Left cardiac atrium (tissue), 4 donors: ENCODE results near the gene DISP2. TPM values are rescaled to one million over a fixed set of nuclear protein-coding genes. Genes with fewer than 3 reads are reported as not detected.

Experiments used
- ATAC-seq, 2 donors: fragments of 200-7000 bp; cut with Tn5 transposase; one replicate each; pipeline ENCODE4 v1.9.1; 2020; ENCODE audit warnings: mild to moderate bottlenecking in 2 of 2, moderate library complexity in 2 of 2
- DNase-seq: peaks from one replicate; pipeline ENCODE4 v3.0.0-alpha.2; 2020
- intact Hi-C, 2 donors: fragments of 100-400 bp; cut with DNase I; formaldehyde crosslinking; loops; one replicate each; pipeline versions ENCODE4 v1.14.1 to v1.15.1; 2022 to 2023
- total RNA-seq, 2 donors: library from RNA; stranded (reverse); fragmentation: NEBNext Ultra II Directional; extraction: Animal tissue kit (Norgen Biotek cat#: 25700); gene quantifications; one replicate each; pipeline ENCODE4 v1.2.1, GENCODE V29; 2021
- donor health status: DM: no; HTN: yes; CAD: no.
- donor health status: DM: no; HTN: yes; CAD: no; lungs with severe emphysema.
- donor health status: DM: yes; HTN: yes; CAD: no.
- donor health status: Dilated cardiomyopathy.

Gene DISP2
- total RNA-seq, 2 donors from 2014 or later = 0.31 to 6.5 TPM

- intact Hi-C loops = no loop called here
- DNase-seq = no peak
- no peak for ATAC-seq
These were observed 51.3 kb downstream of the DISP2 start for GRCh38 chr15:40409366-40409765.

- ATAC-seq = no peak
- no peak for DNase-seq
- intact Hi-C loops = loop anchor here in 1 of 2 donors (10.0 kb wide), 1 partner anchor 46 kb away; no protein-coding TSS in a partner anchor
These were observed 52.5 kb downstream of the DISP2 start for GRCh38 chr15:40410476-40410875.

- ATAC-seq = peak in 1 of 2 donors; percentile 58
- intact Hi-C loops = loop anchor here in 1 of 2 donors (10.0 kb wide), 1 partner anchor 47 kb away; no protein-coding TSS in a partner anchor
- DNase-seq = no peak
These were observed 54.2 kb downstream of the DISP2 start for GRCh38 chr15:40412095-40412759.

- ATAC-seq (peak in 1 of 2 donors; percentile 61), DNase-seq (no peak)
These were observed 55.0 kb downstream of the DISP2 start for GRCh38 chr15:40413036-40413435.

GRCh38 chr15:40414816-40415215 is 56.8 kb downstream of the DISP2 start:
- intact Hi-C loops = loop anchor here in 1 of 2 donors (10.0 kb wide), 1 partner anchor 50 kb away; no protein-coding TSS in a partner anchor
- DNase-seq (no peak), ATAC-seq (no peak)

More at GRCh38 chr15:40413036-40413435, 55.0 kb downstream of the DISP2 start:
- intact Hi-C loops = loop anchor here in 1 of 2 donors (10.0 kb wide), 1 partner anchor 48 kb away; no protein-coding TSS in a partner anchor

GRCh38 chr15:40415226-40415625 is 57.2 kb downstream of the DISP2 start:
- intact Hi-C loops = loop anchor here in 1 of 2 donors (10.0 kb wide), 1 partner anchor 50 kb away; no protein-coding TSS in a partner anchor
- DNase-seq = no peak
- ATAC-seq = no peak

GRCh38 chr15:40416056-40416455 is 58.0 kb downstream of the DISP2 start:
- intact Hi-C loops = loop anchor here in 1 of 2 donors (10.0 kb wide), 1 partner anchor 51 kb away; no protein-coding TSS in a partner anchor
- no peak for ATAC-seq
- no peak for DNase-seq

- no peak for DNase-seq
- no peak for ATAC-seq
- intact Hi-C loops = loop anchor here in 1 of 2 donors (10.0 kb wide), 1 partner anchor 53 kb away; no protein-coding TSS in a partner anchor
These were observed 60.1 kb downstream of the DISP2 start for GRCh38 chr15:40418126-40418525.

GRCh38 chr15:40420071-40420713 is 62.2 kb downstream of the DISP2 start:
- ATAC-seq = peak; percentile 35 to 53
- DNase-seq = no peak
- intact Hi-C loops = loop anchor here (2.0 to 10.0 kb wide), 6 partner anchors 51 to 205 kb away; partner anchors contain the start of genes ANKRD63 (in 1 of the 2), CCDC9B (in 1 of the 2) and INAFM2 (in 1 of the 2)

GRCh38 chr15:40420793-40421192 is 62.8 kb downstream of the DISP2 start:
- intact Hi-C loops = loop anchor here (2.0 to 10.0 kb wide), 6 partner anchors 52 to 206 kb away; partner anchors contain the start of genes ANKRD63 (in 1 of the 2), CCDC9B (in 1 of the 2) and INAFM2 (in 1 of the 2)
- ATAC-seq (peak; percentile 16 to 20), DNase-seq (no peak)

GRCh38 chr15:40421246-40422157 is 63.5 kb downstream of the DISP2 start:
- intact Hi-C loops = loop anchor here (2.0 to 10.0 kb wide), 6 partner anchors 53 to 207 kb away; partner anchors contain the start of genes ANKRD63 (in 1 of the 2), CCDC9B (in 1 of the 2) and INAFM2 (in 1 of the 2)
- ATAC-seq = peak; percentile 91 to 93
- DNase-seq = peak; percentile 83

GRCh38 chr15:40424483-40425115 is 66.6 kb downstream of the DISP2 start:
- ATAC-seq = no peak

GRCh38 chr15:40425681-40426080 is 67.7 kb downstream of the DISP2 start:
- intact Hi-C loops = loop anchor here in 1 of 2 donors (10.0 kb wide), 1 partner anchor 211 kb away; no protein-coding TSS in a partner anchor
- no peak for DNase-seq
- ATAC-seq = no peak

More at GRCh38 chr15:40424483-40425115, 66.6 kb downstream of the DISP2 start:
- intact Hi-C loops = loop anchor here (5.0 to 10.0 kb wide), 5 partner anchors 82 to 210 kb away; partner anchors contain the start of genes ANKRD63 (in 1 of the 2), CCDC9B (in 1 of the 2) and INAFM2 (in 1 of the 2)
- DNase-seq = no peak

GRCh38 chr15:40427188-40427587 is 69.2 kb downstream of the DISP2 start:
- intact Hi-C loops = loop anchor here in 1 of 2 donors (10.0 kb wide), 1 partner anchor 212 kb away; no protein-coding TSS in a partner anchor
- no peak for DNase-seq
- no peak for ATAC-seq

GRCh38 chr15:40428185-40428584 is 70.2 kb downstream of the DISP2 start:
- intact Hi-C loops = loop anchor here in 1 of 2 donors (10.0 kb wide), 1 partner anchor 213 kb away; no protein-coding TSS in a partner anchor

More at GRCh38 chr15:40428185-40428584, 70.2 kb downstream of the DISP2 start:
- DNase-seq (no peak), ATAC-seq (no peak)
